Ovary (tissue), 3 donors: Measurements from ENCODE around the gene RPL22L1.

Source experiments
- CTCF ChIP-seq, 3 donors: fragments of 450-650 bp in 2 of 3; fragments of 200-600 bp in 1 of 3; IDR thresholded peaks; one replicate each; pipeline versions ENCODE4 v1.5.1 to v1.8.0; 2016 to 2022; ENCODE audit warnings: antibody characterized with exemption in 3 of 3, mild to moderate bottlenecking in 1 of 3
- EP300 ChIP-seq: sonication (generic); formaldehyde crosslinking; IDR thresholded peaks from one replicate; pipeline ENCODE4 v1.6.1; 2017; ENCODE audit warnings: antibody characterized with exemption
- POLR2A ChIP-seq: fragments of 450-650 bp; IDR thresholded peaks from one replicate; pipeline ENCODE4 v1.6.1; 2017; ENCODE audit warnings: antibody characterized with exemption, mild to moderate bottlenecking, moderate library complexity
- donor health status: DM: no; HTN: no; CAD: no.

GRCh38 chr3:170858599-170858998, 11.4 kb downstream of the RPL22L1 start:
- no peak for TF ChIP-seq POLR2A
- TF ChIP-seq CTCF (IDR thresholded peaks at IDR 0.05) = no peak
- TF ChIP-seq EP300 = no peak
